Transverse colon (tissue), 3 donors: ENCODE data around the gene TARM1.

Experiments
- CTCF ChIP-seq, 5 experiments: fragments of 200-600 bp in 3 of 5; fragments of 450-650 bp in 2 of 5; sonication (generic) in 3 of 5; IDR thresholded peaks; 1 replicate in 2 of 5; 2 replicates in 3 of 5; pipeline ENCODE4 v1.5.1; 2016 to 2017; ENCODE audit warnings: antibody characterized with exemption in 5 of 5, inconsistent platforms in 3 of 5, mild to moderate bottlenecking in 2 of 5, moderate library complexity in 1 of 5
- POLR2A ChIP-seq: fragments of 450-650 bp; IDR thresholded peaks from one replicate; pipeline ENCODE4 v1.6.1; 2016; ENCODE audit warnings: antibody characterized with exemption, mild to moderate bottlenecking, moderate library complexity

GRCh38 chr19:54040003-54040402 lies 41.2 kb downstream of the TARM1 start:
- TF ChIP-seq POLR2A (no peak), CTCF (IDR thresholded peaks at IDR 0.05) (no peak)
